Mesothelial cell of epicardium (in vitro differentiated cells): Measurements from ENCODE around the gene AMBRA1. TPM values are rescaled to one million over a fixed set of nuclear protein-coding genes. Genes with fewer than 3 reads are reported as not detected.

ENCODE experiments used
- DNase-seq, 2 experiments: peaks; one replicate each; pipeline ENCODE4 v3.0.0; 2021; ENCODE audit warnings: low spot score in 2 of 2; ENCODE audit not compliant: unreplicated experiment in 2 of 2
- H3K27ac Mint-ChIP-seq: 2 replicates; pipeline ENCODE4 v1.8.0; 2021; ENCODE audit warnings: mixed read lengths
- H3K27me3 Mint-ChIP-seq: 2 replicates; pipeline ENCODE4 v1.8.0; 2021; ENCODE audit warnings: low read depth, mixed read lengths
- H3K36me3 Mint-ChIP-seq: 2 replicates; pipeline ENCODE4 v1.8.0; 2021; ENCODE audit warnings: mixed read lengths
- H3K4me1 Mint-ChIP-seq: 2 replicates; pipeline ENCODE4 v1.8.0; 2021; ENCODE audit warnings: mixed read lengths
- H3K4me3 Mint-ChIP-seq: 2 replicates; pipeline ENCODE4 v1.8.0; 2021; ENCODE audit warnings: mild to moderate bottlenecking, moderate library complexity, mixed read lengths
- H3K9me3 Mint-ChIP-seq: 2 replicates; pipeline ENCODE4 v1.8.0; 2021; ENCODE audit warnings: mixed read lengths
- CTCF ChIP-seq: fragments of 200-600 bp; sonication (generic); IDR thresholded peaks from one replicate; pipeline ENCODE4 v1.5.0; 2021; ENCODE audit warnings: antibody characterized with exemption; ENCODE audit not compliant: unreplicated experiment
- total RNA-seq: library from RNA; stranded (reverse); gene quantifications from 3 replicates; pipeline ENCODE4 v1.2.1, GENCODE V29; 2021

The AMBRA1 gene
- total RNA-seq, 1 donor from 2014 or later: 48.4 TPM

GRCh38 chr11:46562527-46562926 lies 31.3 kb downstream of the AMBRA1 start:
- Mint-ChIP-seq H3K27me3 (no peaks in the 10 kb centered on the region), H3K4me3 (no peak overlapping the region), H3K4me1 (peaks cover 13% of the 10 kb centered on the region), H3K27ac (no peak overlapping the region), H3K36me3 (no peaks in the 10 kb centered on the region), H3K9me3 (no peaks in the 10 kb centered on the region)
- no peak for DNase-seq
- TF ChIP-seq CTCF: no peak

GRCh38 chr11:46560300-46560991 lies 33.4 kb downstream of the AMBRA1 start:
- peaks cover 17% of the 10 kb centered on the region for H3K4me1 Mint-ChIP-seq
- no peaks in the 10 kb centered on the region for H3K36me3 Mint-ChIP-seq
- no peaks in the 10 kb centered on the region for H3K27me3 Mint-ChIP-seq
- DNase-seq: no peak
- H3K9me3 Mint-ChIP-seq: no peaks in the 10 kb centered on the region
- no peak overlapping the region for H3K4me3 Mint-ChIP-seq
- H3K27ac Mint-ChIP-seq: peak overlapping the region; percentile 77
- no peak for TF ChIP-seq CTCF

GRCh38 chr11:46559815-46560214 lies 34.0 kb downstream of the AMBRA1 start:
- H3K9me3 Mint-ChIP-seq: no peaks in the 10 kb centered on the region
- H3K4me3 Mint-ChIP-seq: no peak overlapping the region
- H3K4me1 Mint-ChIP-seq: peaks cover 23% of the 10 kb centered on the region
- TF ChIP-seq CTCF: no peak
- H3K27ac Mint-ChIP-seq: no peak overlapping the region
- H3K36me3 Mint-ChIP-seq: no peaks in the 10 kb centered on the region
- no peaks in the 10 kb centered on the region for H3K27me3 Mint-ChIP-seq
- DNase-seq: no peak

GRCh38 chr11:46557684-46558151 lies 36.1 kb downstream of the AMBRA1 start:
- H3K4me1 Mint-ChIP-seq: peaks cover 36% of the 10 kb centered on the region
- no peak overlapping the region for H3K27ac Mint-ChIP-seq
- no peak for DNase-seq
- no peak for TF ChIP-seq CTCF
- H3K9me3 Mint-ChIP-seq: no peaks in the 10 kb centered on the region
- no peak overlapping the region for H3K4me3 Mint-ChIP-seq
- no peaks in the 10 kb centered on the region for H3K36me3 Mint-ChIP-seq
- H3K27me3 Mint-ChIP-seq: no peaks in the 10 kb centered on the region

- peak overlapping the region; percentile 83 for H3K27ac Mint-ChIP-seq
Observed at GRCh38 chr11:46555267-46556054, 38.4 kb downstream of the AMBRA1 start.

More at GRCh38 chr11:46555267-46556054, 38.4 kb downstream of the AMBRA1 start:
- no peaks in the 10 kb centered on the region for H3K27me3 Mint-ChIP-seq
- H3K4me3 Mint-ChIP-seq: no peak overlapping the region
- peaks cover 31% of the 10 kb centered on the region for H3K4me1 Mint-ChIP-seq
- H3K9me3 Mint-ChIP-seq: no peaks in the 10 kb centered on the region
- no peak for DNase-seq
- TF ChIP-seq CTCF: no peak
- H3K36me3 Mint-ChIP-seq: no peaks in the 10 kb centered on the region
